Astrocyte (in vitro differentiated cells and primary cell): ENCODE measurements around the gene ZNF385C. TPM values are rescaled to one million over a fixed set of nuclear protein-coding genes. Genes with fewer than 3 reads are reported as not detected.

Experiments used
- DNase-seq: peaks from one replicate; pipeline ENCODE4 v3.0.0-alpha.2; 2010; ENCODE audit warnings: low read depth
- FAIRE-seq: peaks from 2 replicates; lab custom pipeline; 2011; peaks lifted over from hg19 to GRCh38; lab: Jason Lieb, UNC
- H2AFZ ChIP-seq: 2 replicates; pipeline ENCODE4 v1.6.0; 2012; ENCODE audit warnings: low read depth, low read length, inconsistent platforms
- H3K27ac ChIP-seq: 2 replicates; pipeline ENCODE4 v1.5.1; 2011; ENCODE audit warnings: low read depth, low read length, inconsistent platforms
- H3K27me3 ChIP-seq: 2 replicates; pipeline ENCODE4 v1.6.0; 2011; ENCODE audit warnings: low read length, inconsistent platforms; ENCODE audit not compliant: insufficient read depth
- H3K36me3 ChIP-seq: 2 replicates; pipeline ENCODE4 v1.5.1; 2011; ENCODE audit warnings: low read length, inconsistent platforms; ENCODE audit not compliant: insufficient read depth
- H3K4me1 ChIP-seq: 2 replicates; pipeline ENCODE4 v1.5.1; 2011; ENCODE audit warnings: low read length, inconsistent platforms; ENCODE audit not compliant: insufficient read depth
- H3K4me2 ChIP-seq: 2 replicates; pipeline ENCODE4 v1.6.0; 2012; ENCODE audit warnings: low read length, inconsistent platforms
- H3K4me3 ChIP-seq: 2 replicates; pipeline ENCODE4 v1.5.1; 2011; ENCODE audit warnings: low read depth, mild to moderate bottlenecking, low read length, inconsistent platforms; ENCODE audit not compliant: insufficient read depth
- H3K79me2 ChIP-seq: 2 replicates; pipeline ENCODE4 v1.6.0; 2012; ENCODE audit warnings: mild to moderate bottlenecking, low read length, inconsistent platforms; ENCODE audit not compliant: insufficient read depth
- H3K9ac ChIP-seq: 2 replicates; pipeline ENCODE4 v1.6.0; 2012; ENCODE audit warnings: mild to moderate bottlenecking, low read length, inconsistent platforms
- H3K9me3 ChIP-seq: 2 replicates; pipeline ENCODE4 v1.5.1; 2012; ENCODE audit warnings: low read depth, mild to moderate bottlenecking, low read length, inconsistent platforms; ENCODE audit not compliant: insufficient read depth
- H4K20me1 ChIP-seq: 2 replicates; pipeline ENCODE4 v1.6.0; 2012; ENCODE audit warnings: low read length, inconsistent platforms; ENCODE audit not compliant: insufficient read depth
- H3K27ac Mint-ChIP-seq: one replicate; pipeline ENCODE4 v1.8.0; 2021; ENCODE audit warnings: mild to moderate bottlenecking, mixed read lengths; ENCODE audit not compliant: unreplicated experiment
- H3K27me3 Mint-ChIP-seq: one replicate; pipeline ENCODE4 v1.8.0; 2021; ENCODE audit warnings: low read depth, mixed read lengths; ENCODE audit not compliant: unreplicated experiment
- H3K36me3 Mint-ChIP-seq: one replicate; pipeline ENCODE4 v1.8.0; 2021; ENCODE audit warnings: low read depth, mixed read lengths; ENCODE audit not compliant: unreplicated experiment
- H3K4me1 Mint-ChIP-seq: one replicate; pipeline ENCODE4 v1.8.0; 2021; ENCODE audit warnings: low read depth, mixed read lengths; ENCODE audit not compliant: unreplicated experiment
- H3K4me3 Mint-ChIP-seq: one replicate; pipeline ENCODE4 v1.8.0; 2021; ENCODE audit warnings: mild to moderate bottlenecking, moderate library complexity, mixed read lengths; ENCODE audit not compliant: unreplicated experiment
- H3K9me3 Mint-ChIP-seq: one replicate; pipeline ENCODE4 v1.8.0; 2021; ENCODE audit warnings: mild to moderate bottlenecking, mixed read lengths; ENCODE audit not compliant: unreplicated experiment
- CTCF ChIP-seq: IDR thresholded peaks from 2 replicates; pipeline ENCODE4 v1.5.1; 2011; ENCODE audit warnings: low read depth, mild to moderate bottlenecking, inconsistent platforms, low read length, moderate library complexity; ENCODE audit not compliant: insufficient read depth
- EZH2 ChIP-seq: IDR thresholded peaks from 2 replicates; pipeline ENCODE4 v1.6.1; 2012; ENCODE audit warnings: mild to moderate bottlenecking, low read length, inconsistent platforms; ENCODE audit not compliant: insufficient read depth
- total RNA-seq: library from RNA; stranded (reverse); gene quantifications from 2 replicates; pipeline ENCODE4 v1.2.1, GENCODE V29; 2021

The ZNF385C gene
- total RNA-seq, 1 donor from 2014 or later: 0.39 TPM

DNA sequence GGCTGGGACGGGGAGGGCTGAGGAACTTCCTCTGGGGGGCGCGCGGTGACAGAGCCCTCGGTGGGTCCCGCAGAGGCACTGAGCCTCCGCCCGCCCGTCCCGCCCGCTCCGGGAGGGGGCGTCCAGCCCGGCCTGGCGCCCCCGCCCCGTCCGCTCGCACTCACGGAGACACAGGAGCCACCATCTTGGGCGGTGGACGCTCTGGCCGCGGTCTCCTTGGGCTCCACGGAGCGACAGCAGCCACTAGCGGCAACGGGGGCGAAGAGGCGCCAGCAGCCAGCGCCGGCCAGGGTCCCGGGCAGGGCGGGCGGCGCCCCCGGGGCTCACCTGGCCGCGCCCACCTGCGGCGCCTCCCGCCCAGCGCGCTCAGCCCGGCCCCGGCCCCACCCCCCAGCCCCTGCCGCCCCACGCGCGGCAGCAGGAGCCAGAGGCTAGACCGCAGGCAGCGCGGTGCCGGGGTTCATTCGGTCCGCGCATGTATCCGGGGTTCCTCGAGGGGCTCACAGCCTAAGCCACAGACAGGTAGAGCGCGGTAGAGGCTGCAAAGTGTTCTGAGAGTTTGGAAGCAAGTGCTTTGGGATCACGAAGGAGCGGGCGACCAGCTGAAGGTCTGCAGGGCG is 47.8 kb downstream of the ZNF385C start, which contains the start of gene C17orf113:
TSS of gene C17orf113 (minus strand) at position 209 of the 620 bp plus-strand sequence. CDS start 7,225 bp downstream, outside the sequence.
- Histone ChIP-seq H3K27ac (no peak within 1 kb of the TSS), H3K36me3 (no peaks in the 10 kb centered on the region), H3K4me1 (peaks cover 2% of the 10 kb centered on the region), H2AFZ (peak within 1 kb of the TSS; percentile 71), H3K9ac (no peak within 1 kb of the TSS), H4K20me1 (no peaks in the 10 kb centered on the region), H3K27me3 (peaks cover 47% of the 10 kb centered on the region), H3K9me3 (no peaks in the 10 kb centered on the region), H3K79me2 (no peaks in the 10 kb centered on the region), H3K4me2 (peak within 1 kb of the TSS; percentile 79), H3K4me3 (peak within 1 kb of the TSS; percentile 52)
- Mint-ChIP-seq H3K9me3 (no peaks in the 10 kb centered on the region), H3K4me3 (peak within 1 kb of the TSS; percentile 86), H3K36me3 (peaks cover 2% of the 10 kb centered on the region), H3K27ac (peak within 1 kb of the TSS; percentile 47), H3K4me1 (peaks cover 7% of the 10 kb centered on the region), H3K27me3 (peaks cover 57% of the 10 kb centered on the region)
- TF ChIP-seq CTCF: no peak
- peak; percentile 23 for TF ChIP-seq EZH2
- FAIRE-seq (no peak), DNase-seq (no peak)

GRCh38 chr17:42049834-42050392 is 48.4 kb downstream of the ZNF385C start:
- no peak overlapping the region for H3K9ac ChIP-seq
- DNase-seq (no peak), FAIRE-seq (no peak)
- H3K4me3 ChIP-seq: peak overlapping the region; percentile 52
- H3K36me3 ChIP-seq: no peaks in the 10 kb centered on the region
- H3K36me3 Mint-ChIP-seq: peaks cover 2% of the 10 kb centered on the region
- peaks cover 5% of the 10 kb centered on the region for H3K4me1 Mint-ChIP-seq
- H3K4me2 ChIP-seq: peak overlapping the region; percentile 79
- H3K9me3 Mint-ChIP-seq: no peaks in the 10 kb centered on the region
- H3K9me3 ChIP-seq: no peaks in the 10 kb centered on the region
- H3K27ac Mint-ChIP-seq: peak overlapping the region; percentile 1
- H3K27ac ChIP-seq: no peak overlapping the region
- H3K4me1 ChIP-seq: peaks cover 2% of the 10 kb centered on the region
- peaks cover 55% of the 10 kb centered on the region for H3K27me3 Mint-ChIP-seq
- H3K4me3 Mint-ChIP-seq: peak overlapping the region; percentile 85
- TF ChIP-seq EZH2 (no peak), CTCF (no peak)
- peak overlapping the region; percentile 43 for H2AFZ ChIP-seq
- no peaks in the 10 kb centered on the region for H4K20me1 ChIP-seq
- no peaks in the 10 kb centered on the region for H3K79me2 ChIP-seq
- H3K27me3 ChIP-seq: peaks cover 43% of the 10 kb centered on the region

GRCh38 chr17:42047343-42047742 is 50.9 kb downstream of the ZNF385C start:
- H3K4me3 Mint-ChIP-seq: no peak overlapping the region
- no peak overlapping the region for H3K27ac Mint-ChIP-seq

More at GRCh38 chr17:42047343-42047742, 50.9 kb downstream of the ZNF385C start:
- FAIRE-seq (no peak), DNase-seq (no peak)
- Histone ChIP-seq H3K9ac (no peak overlapping the region), H3K27ac (no peak overlapping the region), H3K36me3 (no peaks in the 10 kb centered on the region), H3K27me3 (peaks cover 24% of the 10 kb centered on the region), H4K20me1 (no peaks in the 10 kb centered on the region), H3K9me3 (no peaks in the 10 kb centered on the region), H3K79me2 (no peaks in the 10 kb centered on the region), H2AFZ (no peak overlapping the region), H3K4me3 (no peak overlapping the region), H3K4me2 (no peak overlapping the region), H3K4me1 (peaks cover 2% of the 10 kb centered on the region)
- peaks cover 35% of the 10 kb centered on the region for H3K27me3 Mint-ChIP-seq
- peaks cover 2% of the 10 kb centered on the region for H3K36me3 Mint-ChIP-seq
- peaks cover 5% of the 10 kb centered on the region for H3K4me1 Mint-ChIP-seq
- H3K9me3 Mint-ChIP-seq: no peaks in the 10 kb centered on the region
- TF ChIP-seq CTCF: no peak
- TF ChIP-seq EZH2: no peak
